Upper lobe of left lung (tissue), 6 donors: ENCODE data around the gene BPGM. TPM values are rescaled to one million over a fixed set of nuclear protein-coding genes. Genes with fewer than 3 reads are reported as not detected.
"Not testable (repeated sequence)": the region's sequence is repeated elsewhere in the genome, so short reads cannot be mapped to it uniquely, and the experiment has no call there.

Experiments used
- ATAC-seq, 2 donors: fragments of 200-7000 bp; cut with Tn5 transposase; one replicate each; pipeline ENCODE4 v1.9.1; 2022; ENCODE audit warnings: mild to moderate bottlenecking in 2 of 2, moderate library complexity in 2 of 2; ENCODE audit not compliant: low FRiP score in 2 of 2
- DNase-seq, 2 donors: peaks; one replicate each; pipeline ENCODE4 v3.0.0-alpha.2; 2019 to 2020
- H3K27ac ChIP-seq, 4 donors: fragments of 200-600 bp; sonication (generic); one replicate each; pipeline ENCODE4 v1.5.1; 2016 to 2019
- H3K27me3 ChIP-seq, 4 donors: fragments of 200-600 bp; sonication (generic); one replicate each; pipeline ENCODE4 v1.5.1; 2017 to 2019
- H3K36me3 ChIP-seq, 4 donors: fragments of 200-600 bp; sonication (generic); one replicate each; pipeline ENCODE4 v1.5.1; 2016 to 2019
- H3K4me1 ChIP-seq, 4 donors: fragments of 200-600 bp; sonication (generic); one replicate each; pipeline ENCODE4 v1.5.1; 2018 to 2019
- H3K4me3 ChIP-seq, 4 donors: fragments of 200-600 bp; sonication (generic); one replicate each; pipeline ENCODE4 v1.5.1; 2017 to 2019; ENCODE audit warnings: mild to moderate bottlenecking in 2 of 4, moderate library complexity in 1 of 4
- H3K9me3 ChIP-seq, 4 donors: fragments of 200-600 bp; sonication (generic); one replicate each; pipeline ENCODE4 v1.5.1; 2018 to 2019
- EP300 ChIP-seq, 4 donors: sonication (generic); formaldehyde crosslinking; IDR thresholded peaks; one replicate each; pipeline ENCODE4 v1.5.1; 2017; ENCODE audit warnings: antibody characterized with exemption in 4 of 4, control low read depth in 2 of 4
- POLR2A ChIP-seq, 4 donors: fragments of 450-650 bp; IDR thresholded peaks; one replicate each; pipeline ENCODE4 v1.5.1; 2016 to 2017; ENCODE audit warnings: antibody characterized with exemption in 4 of 4, mild to moderate bottlenecking in 2 of 4
- POLR2AphosphoS5 ChIP-seq, 2 donors: sonication (generic); formaldehyde crosslinking; IDR thresholded peaks; one replicate each; pipeline ENCODE4 v1.5.1; 2017; ENCODE audit warnings: antibody characterized with exemption in 2 of 2
- WGBS, 2 donors: methylation state at CpG; one replicate each; pipeline ENCODE4 v1.1.5; 2017 to 2018; 5-methylcytosine and 5-hydroxymethylcytosine counted together
- total RNA-seq, 6 donors: library from RNA; depleted of rRNA in 4 of 6; stranded (reverse); fragments of >200 nt in 4 of 6; gene quantifications; one replicate each; pipeline versions ENCODE4 v1.1.0 to v1.2.1, GENCODE V29; 2016 to 2021
- TF ChIP-seq, protein P1 (sequence below), 6 experiments: fragments of 450-650 bp in 4 of 6; fragments of 200-600 bp in 2 of 6; sonication (generic) in 2 of 6; IDR thresholded peaks; one replicate each; pipeline ENCODE4 v1.5.1; 2016 to 2019; ENCODE audit warnings: antibody characterized with exemption in 6 of 6
- donor health status: DM: no; HTN: no; CAD: no; lungs with moderate emphysema.
- donor health status: DM: no; HTN: yes; CAD: no; lungs with severe emphysema.

The BPGM gene
- total RNA-seq, 6 donors from 2014 or later = 9.5 to 30.7 (median 14.3) TPM

GRCh38 chr7:134678115-134678514 is 31.5 kb downstream of the BPGM start:
- no peaks in the 10 kb centered on the region for H3K9me3 ChIP-seq
- WGBS, 2 donors = 88 to 91% methylated on average over 2 of the region's 2 CpGs
- H3K27ac ChIP-seq = no peak overlapping the region
- TF ChIP-seq, protein P1, sequence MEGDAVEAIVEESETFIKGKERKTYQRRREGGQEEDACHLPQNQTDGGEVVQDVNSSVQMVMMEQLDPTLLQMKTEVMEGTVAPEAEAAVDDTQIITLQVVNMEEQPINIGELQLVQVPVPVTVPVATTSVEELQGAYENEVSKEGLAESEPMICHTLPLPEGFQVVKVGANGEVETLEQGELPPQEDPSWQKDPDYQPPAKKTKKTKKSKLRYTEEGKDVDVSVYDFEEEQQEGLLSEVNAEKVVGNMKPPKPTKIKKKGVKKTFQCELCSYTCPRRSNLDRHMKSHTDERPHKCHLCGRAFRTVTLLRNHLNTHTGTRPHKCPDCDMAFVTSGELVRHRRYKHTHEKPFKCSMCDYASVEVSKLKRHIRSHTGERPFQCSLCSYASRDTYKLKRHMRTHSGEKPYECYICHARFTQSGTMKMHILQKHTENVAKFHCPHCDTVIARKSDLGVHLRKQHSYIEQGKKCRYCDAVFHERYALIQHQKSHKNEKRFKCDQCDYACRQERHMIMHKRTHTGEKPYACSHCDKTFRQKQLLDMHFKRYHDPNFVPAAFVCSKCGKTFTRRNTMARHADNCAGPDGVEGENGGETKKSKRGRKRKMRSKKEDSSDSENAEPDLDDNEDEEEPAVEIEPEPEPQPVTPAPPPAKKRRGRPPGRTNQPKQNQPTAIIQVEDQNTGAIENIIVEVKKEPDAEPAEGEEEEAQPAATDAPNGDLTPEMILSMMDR (IDR thresholded peaks at IDR 0.05) = no peak
- no peak for TF ChIP-seq POLR2AphosphoS5 (IDR thresholded peaks at IDR 0.05)
- TF ChIP-seq EP300 (IDR thresholded peaks at IDR 0.05) = no peak
- no peak for TF ChIP-seq POLR2A (IDR thresholded peaks at IDR 0.05)
- no peaks in the 10 kb centered on the region for H3K27me3 ChIP-seq
- peaks cover 0 to 5% (median 0%) of the 10 kb centered on the region in 4 donors for H3K4me1 ChIP-seq
- H3K4me3 ChIP-seq = no peak overlapping the region
- H3K36me3 ChIP-seq = peaks cover 0 to 23% (median 5%) of the 10 kb centered on the region in 4 donors
- DNase-seq = no peak
- no peak for ATAC-seq

DNA sequence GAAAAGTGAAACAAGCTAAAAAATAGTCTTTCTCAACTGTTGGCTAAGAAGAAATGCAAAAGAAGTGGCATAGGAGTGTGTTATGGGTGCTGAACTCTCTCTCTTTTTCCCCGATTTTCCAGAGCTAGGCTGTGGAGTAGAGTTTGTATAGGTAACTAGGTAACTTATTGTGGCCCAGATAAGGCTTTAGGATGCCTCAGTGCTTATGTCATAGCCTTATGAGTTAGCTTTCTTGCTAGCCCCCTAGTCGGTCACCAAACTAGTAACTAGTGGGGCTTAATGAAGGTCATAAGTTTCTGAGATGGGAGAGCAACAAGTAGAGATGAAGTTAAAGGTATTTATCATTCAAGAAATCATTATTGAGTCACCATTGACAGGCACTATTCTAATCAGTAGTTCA is 32.4 kb downstream of the BPGM start:
- no peak overlapping the region for H3K27ac ChIP-seq
- H3K36me3 ChIP-seq = peaks cover 0 to 23% (median 5%) of the 10 kb centered on the region in 4 donors
- no peak for ATAC-seq
- H3K4me3 ChIP-seq = no peak overlapping the region
- no peaks in the 10 kb centered on the region for H3K9me3 ChIP-seq
- DNase-seq = no peak
- TF ChIP-seq EP300 (IDR thresholded peaks at IDR 0.05) (no peak), POLR2A (IDR thresholded peaks at IDR 0.05) (no peak), POLR2AphosphoS5 (IDR thresholded peaks at IDR 0.05) (no peak)
- TF ChIP-seq, protein P1 (IDR thresholded peaks at IDR 0.05) = no peak
- WGBS, 2 donors = 81 to 97% methylated on average over 2 of the region's 2 CpGs
- H3K27me3 ChIP-seq = no peaks in the 10 kb centered on the region
- peaks cover 0 to 5% (median 0%) of the 10 kb centered on the region in 4 donors for H3K4me1 ChIP-seq

- TF ChIP-seq POLR2A (IDR thresholded peaks at IDR 0.05) = no peak
- TF ChIP-seq, protein P1 (IDR thresholded peaks at IDR 0.05) = no peak
- TF ChIP-seq POLR2AphosphoS5 (IDR thresholded peaks at IDR 0.05) = no peak
- no peak for TF ChIP-seq EP300 (IDR thresholded peaks at IDR 0.05)
- H3K36me3 ChIP-seq = peaks cover 0 to 16% (median 5%) of the 10 kb centered on the region in 4 donors
- H3K9me3 ChIP-seq = no peaks in the 10 kb centered on the region
- H3K4me3 ChIP-seq = no peak overlapping the region
- no peaks in the 10 kb centered on the region for H3K27me3 ChIP-seq
- WGBS, 2 donors = 92 to 97% methylated on average over 3 of the region's 3 CpGs
- H3K4me1 ChIP-seq = no peaks in the 10 kb centered on the region
- no peak overlapping the region for H3K27ac ChIP-seq
- ATAC-seq (no peak), DNase-seq (no peak)
Measured at GRCh38 chr7:134684165-134684564, 37.5 kb downstream of the BPGM start.

DNA sequence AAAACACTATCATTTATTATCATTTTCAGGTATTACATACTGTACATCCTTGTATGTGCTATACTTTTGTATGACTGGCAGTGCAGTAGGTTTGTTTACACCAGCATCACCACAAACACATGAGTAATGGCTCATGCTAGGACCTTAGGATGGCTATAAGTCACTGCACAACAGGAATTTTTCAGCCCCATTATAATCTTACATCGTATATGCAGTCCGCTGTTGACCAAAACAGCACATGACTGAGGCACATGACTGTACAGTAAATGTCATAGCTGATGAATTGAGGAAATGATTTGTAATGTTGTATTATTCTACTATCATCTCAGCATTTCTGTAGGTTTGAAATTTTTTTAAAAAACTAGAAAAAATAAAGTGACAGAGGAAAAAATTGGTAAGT is 38.6 kb downstream of the BPGM start:
- 68 to 83% methylated on average over 2 of the region's 2 CpGs for WGBS, 2 donors
- H3K9me3 ChIP-seq = no peaks in the 10 kb centered on the region
- H3K4me1 ChIP-seq = peaks cover 0 to under 1% (median 0%) of the 10 kb centered on the region in 4 donors
- DNase-seq (no peak), ATAC-seq (no peak)
- TF ChIP-seq POLR2A (IDR thresholded peaks at IDR 0.05) (no peak), POLR2AphosphoS5 (IDR thresholded peaks at IDR 0.05) (no peak), EP300 (IDR thresholded peaks at IDR 0.05) (no peak)
- TF ChIP-seq, protein P1 (IDR thresholded peaks at IDR 0.05) = no peak
- H3K4me3 ChIP-seq = no peak overlapping the region
- H3K27ac ChIP-seq = no peak overlapping the region
- no peaks in the 10 kb centered on the region for H3K27me3 ChIP-seq
- H3K36me3 ChIP-seq = peaks cover 0 to 5% (median 2%) of the 10 kb centered on the region in 4 donors

- ATAC-seq = peak in 1 of 2 donors; percentile 47
- WGBS, 2 donors = 35 to 40% methylated on average over 6 of the region's 6 CpGs
- TF ChIP-seq POLR2A (IDR thresholded peaks at IDR 0.05) (no peak), EP300 (IDR thresholded peaks at IDR 0.05) (no peak)
- TF ChIP-seq, protein P1 (IDR thresholded peaks at IDR 0.05) = peak in 2 of 6 experiments; percentile 14 to 16
Measured at GRCh38 chr7:134686786-134687185, 40.1 kb downstream of the BPGM start.

GRCh38 chr7:134689550-134689949 is 42.9 kb downstream of the BPGM start:
- H3K36me3 ChIP-seq, ATAC-seq, DNase-seq, H3K27me3 ChIP-seq, H3K9me3 ChIP-seq: not testable (repeated sequence)
- peak overlapping the region in 1 of 4 donors; percentile 1 for H3K4me3 ChIP-seq
- H3K4me1 ChIP-seq = peaks cover 0 to 13% (median 0%) of the 10 kb centered on the region in 4 donors
- peak overlapping the region in 2 of 4 donors; percentile 5 to 49 for H3K27ac ChIP-seq
- 86 to 91% methylated on average over 5 of the region's 5 CpGs for WGBS, 2 donors

More at GRCh38 chr7:134686786-134687185, 40.1 kb downstream of the BPGM start:
- no peak for DNase-seq
- peaks cover 0 to 9% (median 0%) of the 10 kb centered on the region in 4 donors for H3K4me1 ChIP-seq
- no peaks in the 10 kb centered on the region for H3K9me3 ChIP-seq
- no peak overlapping the region for H3K27ac ChIP-seq
- no peaks in the 10 kb centered on the region for H3K27me3 ChIP-seq
- no peak overlapping the region for H3K4me3 ChIP-seq
- no peaks in the 10 kb centered on the region for H3K36me3 ChIP-seq
